DMS153 treated with DMSO at 0.1 percent for 48 hours (cell line): ENCODE measurements around the gene RSPO1.
"Not testable (repeated sequence)": the region's sequence is repeated elsewhere in the genome, so short reads cannot be mapped to it uniquely, and the experiment has no call there.

ENCODE experiments used
- DNase-seq: peaks from one replicate; lab custom pipeline; 2025; ENCODE audit not compliant: unreplicated experiment; lab: John Stamatoyannopoulos, UW

The RSPO1 gene

GRCh38 chr1:37620707-37621106 is 14.0 kb downstream of the RSPO1 start:
- DNase-seq, result no peak

- DNase-seq, result no peak
Measured at GRCh38 chr1:37616330-37616729, 18.4 kb downstream of the RSPO1 start.

- DNase-seq, result no peak
Measured at GRCh38 chr1:37614105-37614504, 20.6 kb downstream of the RSPO1 start.

GRCh38 chr1:37612186-37612585 is 22.5 kb downstream of the RSPO1 start:
- no peak for DNase-seq

- no peak for DNase-seq
Measured at GRCh38 chr1:37609994-37610393, 24.7 kb downstream of the RSPO1 start.

GRCh38 chr1:37609002-37609401 is 25.7 kb downstream of the RSPO1 start:
- no peak for DNase-seq

GRCh38 chr1:37606481-37607263 is 28.0 kb downstream of the RSPO1 start:
- no peak for DNase-seq

- DNase-seq, result no peak
Measured at GRCh38 chr1:37605806-37606474, 28.8 kb downstream of the RSPO1 start.

GRCh38 chr1:37605061-37605650 is 29.5 kb downstream of the RSPO1 start:
- DNase-seq, result no peak

- DNase-seq, result peak; percentile 50
Measured at GRCh38 chr1:37602750-37603694, 31.7 kb downstream of the RSPO1 start.

- no peak for DNase-seq
Measured at GRCh38 chr1:37601441-37601840, 33.3 kb downstream of the RSPO1 start.

- no peak for DNase-seq
Measured at GRCh38 chr1:37599940-37600339, 34.8 kb downstream of the RSPO1 start.

GRCh38 chr1:37596182-37596667 is 38.5 kb downstream of the RSPO1 start:
- DNase-seq, result no peak

GRCh38 chr1:37595440-37596181 is 39.1 kb downstream of the RSPO1 start, which contains the start of gene GNL2:
TSS of gene GNL2 (minus strand) at chr1:37595937. CDS start at chr1:37595822, 115 bp downstream.
- peak; percentile 97 for DNase-seq

- DNase-seq, result no peak
Measured at GRCh38 chr1:37593726-37594125, 41.0 kb downstream of the RSPO1 start.

- no peak for DNase-seq
Measured at GRCh38 chr1:37588939-37589338, 45.8 kb downstream of the RSPO1 start.

- DNase-seq, result not testable (repeated sequence)
Measured at GRCh38 chr1:37584544-37584943, 50.1 kb downstream of the RSPO1 start.

- DNase-seq, result no peak
Measured at GRCh38 chr1:37575692-37576091, 59.0 kb downstream of the RSPO1 start.

GRCh38 chr1:37574834-37575480 is 59.7 kb downstream of the RSPO1 start:
- DNase-seq, result no peak
